NCI-H82 (cell line): ENCODE measurements around the gene BCL3.
"Not testable (repeated sequence)": the region's sequence is repeated elsewhere in the genome, so short reads cannot be mapped to it uniquely, and the experiment has no call there.

Experiments
- DNase-seq: peaks from one replicate; lab custom pipeline; 2025; lab: John Stamatoyannopoulos, UW

The BCL3 gene

DNA sequence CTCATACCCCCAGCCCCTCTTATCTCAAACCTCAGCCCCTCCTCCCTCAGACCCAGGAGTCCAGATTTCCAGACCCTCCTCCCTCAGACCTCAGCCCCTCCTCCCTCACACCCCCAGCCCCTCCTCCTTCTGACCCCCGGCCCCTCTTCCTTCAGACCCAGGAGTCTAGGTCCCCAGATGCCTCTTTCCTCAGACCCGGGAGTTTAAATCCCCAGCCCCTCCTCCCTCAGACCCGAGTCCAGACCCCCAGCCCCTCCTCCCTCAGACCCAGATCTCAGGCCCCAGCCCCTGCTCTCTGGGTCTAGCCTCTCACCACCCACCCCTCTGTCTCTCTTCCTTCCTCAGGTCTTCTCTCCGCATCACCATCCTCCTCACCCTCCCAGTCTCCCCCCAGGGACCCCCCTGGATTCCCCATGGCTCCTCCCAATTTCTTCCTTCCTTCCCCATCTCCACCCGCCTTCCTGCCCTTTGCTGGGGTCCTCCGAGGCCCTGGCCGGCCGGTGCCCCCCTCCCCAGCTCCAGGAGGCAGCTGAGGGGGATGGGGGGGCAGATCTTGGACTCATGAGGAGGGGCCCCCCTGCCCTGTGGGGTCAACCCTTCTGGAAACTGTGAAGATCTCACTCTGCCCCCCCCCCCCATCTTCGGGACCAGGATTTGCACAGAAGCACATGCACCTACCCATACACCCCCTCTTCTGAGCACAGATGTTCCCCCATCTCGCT is 10.7 kb downstream of the BCL3 start:
- DNase-seq = no peak

DNA sequence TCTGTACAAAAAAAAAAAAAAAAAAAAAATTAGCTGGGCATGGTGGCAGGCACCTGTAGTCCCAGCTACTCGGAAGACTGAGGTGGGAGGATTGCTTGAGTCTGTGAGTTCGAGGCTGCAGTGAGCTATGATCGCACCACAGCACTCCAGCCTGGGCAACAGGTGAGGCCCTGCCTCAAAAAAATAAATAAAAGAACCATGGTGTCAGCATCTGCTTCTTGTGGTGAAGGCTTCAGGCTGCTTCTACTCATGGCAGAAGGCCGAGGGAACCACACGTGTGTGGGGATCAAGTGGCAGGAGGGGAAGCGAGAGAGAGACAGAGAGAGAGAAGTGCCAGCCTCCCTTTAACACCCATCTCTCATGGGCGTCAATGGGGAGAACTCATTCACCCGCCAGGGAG is 13.5 kb downstream of the BCL3 start:
- DNase-seq = no peak

DNA sequence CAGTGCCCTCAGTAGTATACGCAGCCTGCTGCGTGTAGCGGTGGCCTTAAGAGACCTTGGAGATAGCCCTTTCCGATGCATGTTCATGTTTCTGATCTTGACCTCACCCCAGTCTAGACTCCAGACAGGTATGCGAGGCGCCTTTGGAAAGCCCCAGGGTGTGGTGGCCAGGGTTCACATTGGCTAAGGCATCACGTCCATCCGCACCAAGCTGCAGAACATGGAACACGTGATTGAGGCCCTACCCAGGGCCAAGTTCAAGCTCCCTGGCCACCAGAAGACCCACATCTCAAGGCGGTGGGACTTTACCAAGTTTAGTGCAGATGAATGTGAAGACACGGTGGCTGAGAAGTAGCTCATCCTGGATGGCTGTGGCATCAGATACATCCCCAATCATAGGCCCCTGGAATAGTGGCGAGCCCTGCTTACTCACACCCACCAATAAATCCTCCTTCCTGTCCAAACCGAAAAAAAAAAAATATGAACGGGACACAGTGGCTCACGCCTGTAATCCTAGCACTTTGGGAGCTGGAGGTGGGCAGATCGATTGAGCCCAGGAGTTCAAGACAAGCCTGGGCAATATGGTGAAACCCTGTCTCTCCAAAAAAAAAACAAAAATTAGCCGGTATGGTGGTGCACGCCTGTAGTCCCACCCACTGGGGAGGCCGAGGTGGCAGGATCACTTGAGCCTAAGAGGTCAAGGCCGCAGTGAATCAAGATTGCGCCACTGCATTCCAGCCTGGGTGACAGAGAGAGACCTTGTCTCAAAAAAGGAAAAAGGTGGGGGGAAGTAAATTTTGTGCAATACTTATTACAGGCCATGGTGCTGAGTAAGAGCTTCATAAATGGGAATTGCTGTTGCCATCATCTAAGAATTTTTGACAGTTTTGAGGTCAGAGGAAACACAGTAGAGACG is 16.8 kb downstream of the BCL3 start:
- DNase-seq = no peak

DNA sequence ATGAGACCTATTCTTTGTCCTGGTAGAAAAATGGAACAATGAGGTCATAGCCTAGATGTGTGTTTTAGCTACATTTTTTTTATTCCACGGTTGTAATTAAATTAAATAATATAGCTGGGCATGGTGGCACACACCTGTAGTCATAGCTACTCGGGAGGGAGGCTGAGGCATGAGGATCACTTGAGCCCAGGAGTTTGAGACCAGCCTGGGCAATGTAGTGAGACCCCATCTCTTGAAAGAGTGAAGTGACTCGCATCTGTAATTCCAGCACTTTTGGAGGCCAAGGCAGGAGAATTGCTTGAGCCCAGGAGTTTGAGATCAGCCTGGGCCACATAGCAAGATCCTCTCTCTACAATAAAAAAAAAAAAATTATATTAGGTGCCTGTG is 17.4 kb downstream of the BCL3 start:
- DNase-seq = no peak

DNA sequence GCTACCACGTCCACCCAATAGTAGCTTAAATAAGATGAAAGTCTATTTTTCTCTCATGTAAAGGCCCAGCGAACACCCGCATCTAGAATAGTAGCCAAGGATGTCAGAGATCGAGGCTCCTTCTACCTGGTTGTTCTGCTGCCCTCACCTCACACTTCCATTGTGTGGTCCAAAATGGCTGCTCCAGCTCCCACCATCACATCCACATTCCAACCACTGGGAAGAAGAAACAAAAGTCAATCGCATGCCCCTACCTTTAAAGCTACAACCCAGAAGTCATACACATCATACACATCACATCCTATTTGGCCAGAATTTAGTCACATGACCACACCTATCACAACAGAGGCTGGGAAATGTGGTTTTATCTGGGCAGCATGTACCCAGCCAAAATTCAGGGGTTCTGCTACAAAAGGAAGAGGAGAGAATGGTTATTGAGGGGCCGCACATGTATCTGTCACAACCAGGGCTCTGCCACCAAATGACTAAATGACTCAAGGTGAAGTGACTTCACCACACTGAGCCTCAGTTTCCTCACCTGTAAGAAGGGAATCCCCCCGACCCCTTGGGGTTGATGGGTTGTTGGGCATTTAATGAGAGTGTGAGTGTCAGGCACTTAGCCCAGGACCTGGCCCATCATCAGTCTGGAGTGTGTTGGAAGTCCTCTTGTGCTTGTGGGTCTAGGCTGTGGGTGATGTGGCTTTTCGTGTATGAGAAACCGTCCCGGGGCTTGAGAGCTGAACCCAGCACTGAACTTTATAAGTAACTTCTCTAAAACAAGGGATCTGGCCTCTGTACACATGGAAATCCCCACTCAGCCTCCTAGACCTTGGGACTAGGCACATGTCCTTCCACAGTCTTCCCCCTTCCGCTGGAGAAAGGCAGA is 19.0 kb downstream of the BCL3 start:
- no peak for DNase-seq

DNA sequence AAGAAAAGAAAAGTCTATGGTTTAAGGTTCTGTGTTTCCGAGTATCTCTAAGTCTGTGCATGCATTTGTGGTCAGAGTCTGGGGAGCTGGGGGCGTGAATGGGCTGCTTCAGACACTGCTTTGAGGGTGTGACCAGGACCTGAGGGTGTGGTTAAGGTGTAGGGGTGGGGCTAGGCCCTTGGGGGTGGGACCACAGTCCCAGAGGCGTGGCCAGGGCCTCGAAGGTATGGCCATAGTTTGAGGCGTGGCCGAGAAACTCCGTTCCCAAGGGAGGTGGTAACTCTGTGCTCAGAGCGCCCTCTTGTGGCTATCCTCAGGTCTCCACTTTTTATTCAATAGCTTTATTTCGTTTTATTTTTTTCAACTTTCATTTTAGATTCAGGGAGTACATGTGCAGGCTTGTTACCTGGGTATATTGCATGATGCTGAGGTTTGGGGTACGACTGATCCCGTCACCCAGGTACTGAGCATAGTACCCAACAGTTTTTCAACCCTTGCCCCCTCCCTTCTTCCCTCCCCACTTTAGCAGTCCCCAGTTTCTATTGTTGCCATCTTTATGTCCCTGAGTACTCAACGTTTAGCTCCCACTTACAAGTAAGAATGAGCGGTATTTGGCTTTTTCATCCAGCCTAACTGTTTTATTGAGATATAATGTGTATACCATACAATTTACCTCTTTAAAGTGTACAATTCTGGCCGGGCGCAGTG is 22.2 kb downstream of the BCL3 start:
- DNase-seq = peak; percentile 98

DNA sequence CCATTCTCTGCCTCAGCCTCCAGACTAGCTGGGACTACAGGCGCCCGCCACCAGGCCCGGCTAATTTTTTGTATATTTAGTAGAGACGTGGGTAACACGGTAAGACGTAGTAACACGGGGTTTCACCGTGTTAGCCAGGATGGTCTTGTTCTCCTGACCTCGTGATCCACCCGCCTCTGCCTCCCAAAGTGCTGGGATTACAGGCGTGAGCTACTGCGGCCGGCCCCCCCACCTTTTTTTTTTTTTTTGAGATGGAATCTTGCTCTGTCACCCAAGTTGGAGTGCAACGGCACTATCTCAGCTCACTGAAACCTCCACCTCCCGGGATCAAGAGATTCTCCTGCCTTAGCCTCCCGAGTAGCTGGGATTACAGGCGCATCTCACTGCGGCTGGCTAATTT is 23.6 kb downstream of the BCL3 start:
- DNase-seq = not testable (repeated sequence)

DNA sequence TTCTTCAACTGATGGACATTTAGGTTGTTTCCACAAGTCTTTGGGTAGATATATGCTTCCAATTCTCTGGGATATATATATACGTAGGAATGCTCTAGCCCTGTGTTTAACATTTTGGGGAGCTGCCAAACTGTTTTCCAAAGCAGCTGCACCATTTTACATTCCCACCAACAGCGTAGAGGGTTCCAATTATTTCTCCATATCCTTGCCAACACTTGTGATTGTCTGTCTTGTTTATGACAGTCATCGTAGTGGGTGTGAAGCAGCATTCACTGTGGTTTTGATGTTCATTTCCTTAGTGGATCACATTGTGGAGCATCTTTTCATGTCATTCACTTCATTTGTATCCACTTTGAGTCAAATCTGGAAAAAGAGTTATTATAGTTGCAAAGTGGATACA is 24.5 kb downstream of the BCL3 start:
- DNase-seq = no peak

DNA sequence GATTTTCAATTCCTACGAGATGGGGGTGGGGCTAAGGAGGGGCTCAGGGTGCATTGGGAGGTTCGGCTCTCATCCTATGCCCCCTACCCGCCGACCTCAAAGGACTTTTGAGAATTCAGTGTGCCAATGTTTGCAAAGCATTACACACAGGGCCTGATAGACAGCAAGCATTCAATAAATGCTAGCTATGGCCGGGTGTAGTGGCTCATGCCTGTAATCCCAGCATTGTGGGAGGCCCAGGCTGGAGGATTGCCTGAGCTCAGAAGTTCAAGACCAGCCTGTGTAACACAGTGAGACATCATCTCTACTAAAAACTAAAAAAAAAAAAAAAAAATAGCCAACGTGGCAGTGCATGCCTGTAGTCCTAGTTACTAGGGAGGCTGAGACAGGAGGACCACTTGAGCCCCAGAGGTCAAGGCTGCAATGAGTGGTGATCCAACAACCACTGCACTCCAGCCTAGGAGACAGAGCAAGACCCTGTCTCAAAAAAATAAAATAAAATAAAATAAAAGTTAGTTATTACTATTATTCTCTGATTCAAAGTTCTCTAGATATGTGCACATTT is 27.2 kb downstream of the BCL3 start:
- no peak for DNase-seq

DNA sequence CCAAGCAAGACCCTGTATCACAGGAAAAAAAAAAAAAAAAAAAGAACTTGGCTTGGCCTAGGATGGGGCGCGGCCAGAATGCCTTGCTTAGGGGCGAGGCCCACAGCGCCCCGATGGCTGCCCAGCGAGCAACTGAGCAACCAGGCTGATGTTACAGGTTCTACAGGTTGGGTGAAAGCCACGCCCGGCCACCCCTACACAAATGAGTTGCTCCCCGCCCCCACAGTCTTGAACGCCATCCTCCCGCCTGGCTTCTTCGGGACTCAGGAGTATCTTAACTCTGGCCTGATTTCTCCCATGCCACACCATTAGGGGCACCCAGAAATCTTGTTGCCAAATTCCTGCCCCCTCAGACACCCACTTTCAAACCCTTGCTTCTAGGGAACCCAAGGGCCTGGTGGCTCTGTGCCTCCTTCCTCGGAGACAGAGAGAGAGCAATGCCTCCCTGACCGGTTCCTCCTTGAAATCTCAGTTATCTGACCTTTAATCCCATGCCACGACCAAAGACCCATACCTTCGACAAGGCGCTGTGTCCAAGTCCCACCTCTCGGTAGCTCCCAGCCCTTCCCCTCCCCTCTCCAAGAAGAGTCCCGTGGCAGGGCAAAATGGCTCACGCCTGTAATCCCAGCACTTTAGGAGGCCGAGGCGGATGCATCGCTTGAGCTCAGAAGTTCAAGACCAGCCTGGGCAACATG is 28.0 kb downstream of the BCL3 start:
- DNase-seq = no peak

DNA sequence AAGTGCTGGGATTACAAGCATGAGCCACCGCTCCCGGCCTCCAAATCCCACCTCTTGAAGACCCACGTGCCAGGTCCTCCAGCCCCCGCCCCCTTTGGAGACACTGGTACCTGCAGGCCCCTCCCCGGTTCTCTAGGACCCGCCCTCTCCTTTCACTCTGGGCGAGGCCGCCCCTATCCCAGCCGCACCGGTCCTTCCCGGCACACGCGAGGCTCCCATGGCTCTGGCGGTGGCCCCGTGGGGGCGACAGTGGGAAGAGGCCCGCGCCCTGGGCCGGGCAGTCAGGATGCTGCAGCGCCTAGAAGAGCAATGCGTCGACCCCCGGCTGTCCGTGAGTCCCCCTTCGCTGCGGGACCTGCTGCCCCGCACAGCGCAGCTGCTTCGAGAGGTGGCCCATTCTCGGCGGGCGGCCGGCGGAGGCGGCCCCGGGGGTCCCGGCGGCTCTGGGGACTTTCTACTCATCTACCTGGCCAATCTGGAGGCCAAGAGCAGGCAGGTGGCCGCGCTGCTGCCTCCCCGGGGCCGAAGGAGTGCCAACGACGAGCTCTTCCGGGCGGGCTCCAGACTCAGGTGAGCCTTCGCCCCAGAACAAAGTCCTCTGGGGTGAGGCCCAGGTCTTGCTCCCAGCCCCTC is 29.3 kb downstream of the BCL3 start, which contains the start of gene CBLC:
Gene CBLC, plus strand, starts transcription at position 176 of the 633 bp plus-strand sequence. Its CDS starts 42 bp downstream, at position 218.
- peak; percentile 78 for DNase-seq

DNA sequence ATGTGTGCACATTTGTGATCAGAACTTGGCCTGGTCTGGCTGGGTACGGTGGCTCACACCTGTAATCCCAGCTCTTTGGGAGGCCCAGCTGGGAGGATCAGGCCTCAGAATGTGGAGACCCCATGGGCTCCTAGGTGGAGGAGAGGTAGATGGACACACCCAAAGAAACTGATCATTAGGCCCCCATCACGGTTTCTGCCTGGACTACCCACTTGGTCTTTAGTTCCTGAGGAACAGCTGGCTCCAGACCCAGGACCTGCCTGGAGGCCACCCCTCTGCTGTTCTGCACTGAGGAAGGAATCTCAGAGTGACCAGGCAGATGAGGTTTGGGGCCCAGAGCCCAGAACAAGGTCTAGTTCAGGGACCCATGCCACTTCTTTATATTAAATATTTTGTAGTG is 30.6 kb downstream of the BCL3 start:
- DNase-seq = no peak

DNA sequence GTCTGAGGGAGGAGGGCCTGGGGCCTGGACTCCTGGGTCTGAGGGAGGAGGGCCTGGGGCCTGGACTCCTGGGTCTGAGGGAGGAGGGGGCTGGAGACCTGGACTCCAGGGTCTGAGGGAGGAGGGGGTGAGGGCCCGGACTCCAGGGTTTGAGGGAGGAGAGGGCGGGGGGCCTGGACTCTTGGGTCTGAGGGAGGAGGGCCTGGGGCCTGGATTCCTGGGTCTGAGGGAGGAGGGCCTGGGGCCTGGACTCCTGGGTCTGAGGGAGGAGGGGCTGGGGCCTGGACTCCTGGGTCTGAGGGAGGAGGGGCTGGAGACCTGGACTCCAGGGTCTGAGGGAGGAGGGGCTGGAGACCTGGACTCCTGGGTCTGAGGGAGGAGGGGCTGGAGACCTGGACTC is 33.2 kb downstream of the BCL3 start:
- DNase-seq = not testable (repeated sequence)

DNA sequence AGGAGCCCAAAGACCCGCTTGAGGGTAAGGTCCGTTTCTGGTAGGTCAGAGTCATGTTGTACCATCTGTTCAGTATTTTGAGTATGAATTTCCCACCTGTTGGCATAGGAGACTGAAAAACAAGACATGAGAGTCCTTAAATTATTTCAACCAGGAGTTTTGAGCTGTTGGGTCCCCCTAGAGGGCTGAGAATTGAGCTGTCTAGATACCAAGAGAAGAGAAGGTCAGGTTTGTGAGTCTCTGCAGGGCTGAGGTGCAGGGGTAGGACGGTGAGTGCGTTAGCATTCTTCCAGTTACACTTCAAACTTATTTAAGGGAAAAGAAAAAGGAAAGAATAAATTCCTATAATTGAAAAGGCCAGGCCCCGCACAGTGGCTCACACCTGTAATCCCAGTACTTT is 34.2 kb downstream of the BCL3 start:
- no peak for DNase-seq

DNA sequence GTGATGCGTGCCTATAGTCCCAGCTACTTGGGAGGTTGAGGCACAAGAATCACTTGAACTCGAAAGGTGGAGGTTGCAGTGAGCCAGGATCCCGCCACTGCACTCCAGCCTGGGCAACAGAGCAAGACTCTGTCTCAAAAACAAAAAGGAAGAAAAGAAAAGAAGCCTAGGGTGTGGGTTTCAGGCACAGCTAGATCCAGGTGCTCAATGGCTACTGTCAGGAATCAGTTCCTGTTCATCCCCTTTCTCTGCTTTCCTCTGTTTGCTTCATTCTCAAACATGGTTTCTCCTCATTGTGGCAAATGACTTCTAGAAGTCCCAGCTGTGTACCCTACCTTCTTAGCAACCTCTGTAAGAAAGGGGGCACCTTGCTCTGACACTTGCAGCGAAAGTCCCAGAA is 35.0 kb downstream of the BCL3 start:
- no peak for DNase-seq

DNA sequence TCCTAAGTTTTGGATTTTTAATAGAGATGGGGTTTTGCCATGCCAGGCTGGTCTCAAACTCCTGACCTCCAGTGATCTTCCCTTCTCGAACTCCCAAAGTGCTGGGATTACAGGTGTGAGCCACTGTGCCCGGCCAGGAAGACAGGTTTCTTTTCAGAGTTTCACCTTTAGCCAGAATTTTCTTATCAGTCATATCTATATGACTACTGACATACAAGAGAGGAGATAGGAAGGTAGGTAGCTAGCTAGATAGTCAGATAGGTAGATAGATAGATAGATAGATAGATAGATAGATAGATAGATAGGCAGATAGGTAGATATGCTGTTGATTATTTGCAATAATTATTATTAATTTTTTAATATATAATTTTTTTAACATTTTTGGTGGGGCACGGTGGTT is 36.8 kb downstream of the BCL3 start:
- DNase-seq = no peak

DNA sequence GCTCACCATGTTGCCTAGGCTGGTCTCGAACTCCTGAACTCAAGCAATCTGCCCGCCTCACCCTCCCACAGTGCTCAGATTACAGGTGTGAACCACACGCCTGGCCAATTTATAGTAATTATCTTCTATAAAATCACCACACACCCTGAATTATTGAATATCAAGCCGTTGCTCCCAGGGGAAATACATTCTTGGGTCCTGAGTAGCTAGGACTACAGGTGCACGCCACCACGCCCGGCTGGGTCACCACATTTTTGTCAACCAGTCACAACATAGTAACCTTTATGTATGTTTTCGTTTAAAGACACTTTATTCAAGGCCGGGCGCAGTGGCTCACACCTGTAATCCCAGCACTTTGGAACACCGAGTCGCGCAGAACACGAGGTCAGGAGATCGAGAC is 37.5 kb downstream of the BCL3 start:
- no peak for DNase-seq

DNA sequence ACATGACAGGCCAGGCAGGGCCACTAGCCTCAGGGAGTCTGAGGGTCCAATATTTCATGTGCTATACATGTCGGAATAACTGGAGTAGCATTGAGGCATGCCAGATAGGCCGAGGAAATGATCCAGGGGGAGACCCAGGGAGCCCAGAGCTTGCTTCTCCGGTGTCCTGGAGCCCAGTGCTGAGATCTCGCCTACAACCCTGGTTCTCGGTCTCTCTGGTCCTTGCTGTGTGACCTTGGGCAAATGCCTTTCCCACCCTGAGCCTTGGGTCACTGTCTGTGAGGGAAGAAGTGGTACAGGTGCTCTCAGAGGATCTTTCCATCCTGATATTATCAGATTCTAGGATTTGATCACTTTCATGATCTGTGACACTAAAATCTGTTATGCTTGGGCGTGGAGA is 40.5 kb downstream of the BCL3 start:
- no peak for DNase-seq

DNA sequence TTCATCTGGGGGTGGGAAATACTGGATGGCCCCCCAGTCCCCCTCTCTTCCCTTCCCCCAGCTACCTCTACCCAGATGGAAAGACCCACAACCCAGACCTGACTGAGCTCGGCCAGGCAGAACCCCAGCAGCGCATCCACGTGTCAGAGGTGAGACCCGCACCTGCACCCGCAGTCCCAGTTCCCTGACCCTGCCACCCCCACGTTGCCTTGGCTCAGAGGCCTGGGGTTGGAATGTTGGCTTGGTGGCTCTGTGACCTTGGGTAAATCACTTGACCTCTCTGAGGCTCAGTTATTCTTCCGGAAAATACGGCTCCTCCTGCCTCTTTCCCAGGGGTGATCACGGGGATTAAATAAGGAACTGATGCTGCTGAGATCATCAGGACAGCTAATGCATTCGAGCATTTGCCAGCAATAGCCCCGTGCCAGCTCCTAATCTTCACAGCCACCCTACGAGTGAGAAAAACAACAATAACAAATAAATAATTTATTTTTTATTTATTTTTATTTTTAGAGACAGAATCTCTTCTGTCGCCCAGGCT is 41.5 kb downstream of the BCL3 start:
- no peak for DNase-seq

DNA sequence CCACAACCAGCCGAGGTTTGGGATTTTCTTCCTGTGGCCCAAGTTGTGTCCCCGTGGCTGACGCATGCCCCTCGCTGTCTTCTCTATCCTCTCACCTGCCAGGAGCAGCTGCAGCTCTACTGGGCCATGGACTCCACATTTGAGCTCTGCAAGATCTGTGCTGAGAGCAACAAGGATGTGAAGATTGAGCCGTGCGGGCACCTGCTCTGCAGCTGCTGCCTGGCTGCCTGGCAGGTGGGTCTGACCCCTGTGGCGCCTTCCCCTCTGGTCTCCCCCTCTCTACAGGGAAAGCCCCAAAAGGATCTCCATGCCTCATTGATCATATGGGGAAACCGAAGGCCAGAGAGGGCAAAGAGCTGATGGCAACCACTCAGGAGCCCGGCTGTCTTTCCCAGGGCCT is 43.8 kb downstream of the BCL3 start:
- DNase-seq = no peak
